BLaER1 treated with 17β-estradiol and CSF1 and Interleukin-3, amounts not matched to agents 10 nM and 100 nM (cell line): ENCODE results near the gene RERE.
A peak's percentile ranks its signal among the peaks of the same experiment; 100 is the strongest.

ENCODE experiments used
- H3K27ac ChIP-seq, 11 experiments: shearing (Covaris generic); formaldehyde crosslinking; 2 replicates each; pipeline ENCODE4 v1.8.1; 2022
- H3K27me3 ChIP-seq, 11 experiments: shearing (Covaris generic); formaldehyde crosslinking; 2 replicates each; pipeline ENCODE4 v1.8.1; 2022
- H3K36me3 ChIP-seq, 11 experiments: shearing (Covaris generic); formaldehyde crosslinking; 2 replicates each; pipeline ENCODE4 v1.8.1; 2022
- H3K4me1 ChIP-seq, 10 experiments: shearing (Covaris generic); formaldehyde crosslinking; 2 replicates each; pipeline ENCODE4 v1.8.1; 2022
- H3K4me2 ChIP-seq, 11 experiments: shearing (Covaris generic); formaldehyde crosslinking; 2 replicates each; pipeline ENCODE4 v1.8.1; 2022
- H3K4me3 ChIP-seq, 10 experiments: shearing (Covaris generic); formaldehyde crosslinking; 2 replicates each; pipeline ENCODE4 v1.8.1; 2022
- H3K9ac ChIP-seq, 11 experiments: shearing (Covaris generic); formaldehyde crosslinking; 2 replicates each; pipeline ENCODE4 v1.8.1; 2022
- H3K9me3 ChIP-seq, 11 experiments: shearing (Covaris generic); formaldehyde crosslinking; replicated peaks in 1 of 11; 2 replicates each; pipeline ENCODE4 v1.8.1; 2022
- H4K20me1 ChIP-seq, 11 experiments: shearing (Covaris generic); formaldehyde crosslinking; 2 replicates each; pipeline ENCODE4 v1.8.1; 2022
- Cebpa-rat ChIP-seq, 11 experiments: shearing (Covaris generic); IDR thresholded peaks; 2 replicates each; pipeline ENCODE4 v1.8.1; 2022

RERE gene

GRCh38 chr1:8486047-8486446 lies 331.4 kb downstream of the RERE start:
- H3K9ac ChIP-seq, result no peak overlapping the region
- no peak overlapping the region for H3K4me3 ChIP-seq
- TF ChIP-seq Cebpa-rat (IDR thresholded peaks at IDR 0.05), result no peak
- H4K20me1 ChIP-seq, result peaks cover 0 to 86% (median 28%) of the 10 kb centered on the region in 11 experiments; a peak in 15 of 22 replicates
- no peaks in the 10 kb centered on the region for H3K27me3 ChIP-seq
- H3K27ac ChIP-seq, result no peak overlapping the region
- H3K4me1 ChIP-seq, result no peaks in the 10 kb centered on the region; a peak in 1 of 20 replicates
- peaks cover 41 to 96% (median 75%) of the 10 kb centered on the region in 11 experiments; a peak in 21 of 22 replicates for H3K36me3 ChIP-seq
- H3K9me3 ChIP-seq, result no peaks in the 10 kb centered on the region
- no peak overlapping the region for H3K4me2 ChIP-seq

GRCh38 chr1:8483586-8483985 lies 333.9 kb downstream of the RERE start:
- Histone ChIP-seq H3K9me3 (no peaks in the 10 kb centered on the region), H4K20me1 (peaks cover 0 to 84% (median 34%) of the 10 kb centered on the region in 11 experiments; a peak in 16 of 22 replicates), H3K4me1 (peaks cover 0 to 1% (median 0%) of the 10 kb centered on the region in 10 experiments; a peak in 3 of 20 replicates), H3K27ac (no peak overlapping the region; a peak in 1 of 22 replicates), H3K9ac (no peak overlapping the region), H3K36me3 (peaks cover 27 to 94% (median 70%) of the 10 kb centered on the region in 11 experiments; a peak in 21 of 22 replicates), H3K4me3 (no peak overlapping the region), H3K27me3 (no peaks in the 10 kb centered on the region), H3K4me2 (no peak overlapping the region)
- no peak for TF ChIP-seq Cebpa-rat (IDR thresholded peaks at IDR 0.05)

- peaks cover under 1 to 90% (median 40%) of the 10 kb centered on the region in 11 experiments; a peak in 19 of 22 replicates for H4K20me1 ChIP-seq
- no peak overlapping the region for H3K4me2 ChIP-seq
- no peaks in the 10 kb centered on the region for H3K27me3 ChIP-seq
- H3K4me3 ChIP-seq, result no peak overlapping the region
- peaks cover 0 to 4% (median 0%) of the 10 kb centered on the region in 10 experiments; a peak in 5 of 20 replicates for H3K4me1 ChIP-seq
- no peak overlapping the region for H3K27ac ChIP-seq
- no peak overlapping the region for H3K9ac ChIP-seq
- TF ChIP-seq Cebpa-rat (IDR thresholded peaks at IDR 0.05), result no peak
- no peaks in the 10 kb centered on the region for H3K9me3 ChIP-seq
- H3K36me3 ChIP-seq, result peaks cover 27 to 94% (median 69%) of the 10 kb centered on the region in 11 experiments; a peak in 21 of 22 replicates
These were observed 334.5 kb downstream of the RERE start for GRCh38 chr1:8482979-8483381.

- peaks cover 0 to 12% (median 2%) of the 10 kb centered on the region in 10 experiments; a peak in 12 of 20 replicates for H3K4me1 ChIP-seq
- H3K4me3 ChIP-seq, result no peak overlapping the region
- no peak overlapping the region for H3K9ac ChIP-seq
- H3K9me3 ChIP-seq, result no peaks in the 10 kb centered on the region
- H4K20me1 ChIP-seq, result peaks cover 4 to 91% (median 47%) of the 10 kb centered on the region in 11 experiments; a peak in 19 of 22 replicates
- no peaks in the 10 kb centered on the region for H3K27me3 ChIP-seq
- peaks cover 27 to 93% (median 62%) of the 10 kb centered on the region in 11 experiments; a peak in 21 of 22 replicates for H3K36me3 ChIP-seq
- TF ChIP-seq Cebpa-rat (IDR thresholded peaks at IDR 0.05), result no peak
- no peak overlapping the region for H3K27ac ChIP-seq
- H3K4me2 ChIP-seq, result no peak overlapping the region
These were observed 335.6 kb downstream of the RERE start for GRCh38 chr1:8481650-8482380.

- H3K9me3 ChIP-seq, result no peaks in the 10 kb centered on the region
- H3K4me2 ChIP-seq, result no peak overlapping the region
- no peaks in the 10 kb centered on the region for H3K27me3 ChIP-seq
- H4K20me1 ChIP-seq, result peaks cover 13 to 97% (median 45%) of the 10 kb centered on the region in 11 experiments; a peak in 20 of 22 replicates
- H3K4me1 ChIP-seq, result peaks cover 0 to 31% (median 14%) of the 10 kb centered on the region in 10 experiments; a peak in 17 of 20 replicates
- no peak for TF ChIP-seq Cebpa-rat (IDR thresholded peaks at IDR 0.05)
- H3K9ac ChIP-seq, result no peak overlapping the region
- no peak overlapping the region for H3K4me3 ChIP-seq
- peaks cover 4 to 89% (median 37%) of the 10 kb centered on the region in 11 experiments; a peak in 18 of 22 replicates for H3K36me3 ChIP-seq
- no peak overlapping the region for H3K27ac ChIP-seq
These were observed 338.9 kb downstream of the RERE start for GRCh38 chr1:8478566-8478965.

GRCh38 chr1:8477983-8478362 lies 339.5 kb downstream of the RERE start:
- H3K9ac ChIP-seq, result no peak overlapping the region; a peak in 1 of 22 replicates
- H4K20me1 ChIP-seq, result peaks cover 14 to 97% (median 50%) of the 10 kb centered on the region in 11 experiments; a peak in 20 of 22 replicates
- TF ChIP-seq Cebpa-rat (IDR thresholded peaks at IDR 0.05), result no peak
- H3K36me3 ChIP-seq, result peaks cover 1 to 89% (median 39%) of the 10 kb centered on the region in 11 experiments; a peak in 18 of 22 replicates
- H3K27me3 ChIP-seq, result no peaks in the 10 kb centered on the region
- H3K9me3 ChIP-seq, result no peaks in the 10 kb centered on the region
- H3K4me1 ChIP-seq, result peaks cover 5 to 31% (median 17%) of the 10 kb centered on the region in 10 experiments; a peak in 19 of 20 replicates
- H3K4me2 ChIP-seq, result no peak overlapping the region
- no peak overlapping the region for H3K27ac ChIP-seq
- H3K4me3 ChIP-seq, result no peak overlapping the region

- no peak for TF ChIP-seq Cebpa-rat (IDR thresholded peaks at IDR 0.05)
- peak overlapping the region in 2 of 11 experiments; percentile 69 to 71; a peak in 3 of 22 replicates for H3K4me2 ChIP-seq
- peak overlapping the region in 1 of 11 experiments; percentile 12; a peak in 1 of 22 replicates for H3K27ac ChIP-seq
- H3K4me1 ChIP-seq, result peaks cover 10 to 31% (median 19%) of the 10 kb centered on the region in 10 experiments; a peak in 19 of 20 replicates
- no peak overlapping the region for H3K4me3 ChIP-seq
- no peaks in the 10 kb centered on the region for H3K27me3 ChIP-seq
- no peaks in the 10 kb centered on the region for H3K9me3 ChIP-seq
- H4K20me1 ChIP-seq, result peaks cover 17 to 99% (median 56%) of the 10 kb centered on the region in 11 experiments; a peak in 20 of 22 replicates
- no peak overlapping the region; a peak in 1 of 22 replicates for H3K9ac ChIP-seq
- H3K36me3 ChIP-seq, result peaks cover 0 to 89% (median 43%) of the 10 kb centered on the region in 11 experiments; a peak in 18 of 22 replicates
These were observed 340.1 kb downstream of the RERE start for GRCh38 chr1:8477166-8477982.

GRCh38 chr1:8476006-8476405 lies 341.4 kb downstream of the RERE start:
- Histone ChIP-seq H4K20me1 (peaks cover 17 to 98% (median 61%) of the 10 kb centered on the region in 11 experiments; a peak in 20 of 22 replicates), H3K4me1 (peaks cover 10 to 31% (median 19%) of the 10 kb centered on the region in 10 experiments; a peak in 19 of 20 replicates), H3K27ac (peak overlapping the region in 3 of 11 experiments; percentile 4 to 12 (median 4); a peak in 4 of 22 replicates), H3K36me3 (peaks cover 0 to 89% (median 35%) of the 10 kb centered on the region in 11 experiments; a peak in 18 of 22 replicates), H3K4me2 (peak overlapping the region in 5 of 11 experiments; percentile 15 to 71 (median 39); a peak in 10 of 22 replicates), H3K27me3 (no peaks in the 10 kb centered on the region), H3K4me3 (no peak overlapping the region), H3K9me3 (no peaks in the 10 kb centered on the region), H3K9ac (no peak overlapping the region)
- TF ChIP-seq Cebpa-rat (IDR thresholded peaks at IDR 0.05), result peak in 1 of 11 experiments; percentile 15; a peak in 1 of 22 replicates
